H1 (cell line): ENCODE results near the gene SLC12A8.

Experiments
- BACH1 ChIP-seq: IDR thresholded peaks from 2 replicates; pipeline ENCODE4 v1.6.1; 2012; ENCODE audit warnings: low read length, improper control_type of control experiment
- CEBPB ChIP-seq: IDR thresholded peaks from 2 replicates; pipeline ENCODE4 v1.6.1; 2012; ENCODE audit warnings: low read depth, low read length
- CTCF ChIP-seq, 3 experiments: IDR thresholded peaks; 1 replicate in 2 of 3; 2 replicates in 1 of 3; pipeline versions ENCODE4 v1.5.1 to v1.6.1; 2011; ENCODE audit warnings: low read length in 3 of 3, mild to moderate bottlenecking in 3 of 3, inconsistent platforms in 2 of 3, low read depth in 1 of 3, moderate library complexity in 1 of 3; ENCODE audit not compliant: insufficient read depth in 1 of 3; ENCODE audit errors: control extremely low read depth in 1 of 3
- EGR1 ChIP-seq: IDR thresholded peaks from 2 replicates; pipeline ENCODE4 v1.6.1; 2011; ENCODE audit warnings: low read depth, low read length, borderline replicate concordance
- EZH2 ChIP-seq: fragments of 200-600 bp; sonication (generic); IDR thresholded peaks from 2 replicates; pipeline ENCODE4 v1.7.1; 2012; ENCODE audit warnings: low read depth, mild to moderate bottlenecking, moderate library complexity, low read length, inconsistent platforms; ENCODE audit not compliant: severe bottlenecking
- GABPA ChIP-seq: IDR thresholded peaks from 2 replicates; pipeline ENCODE4 v1.6.1; 2011; ENCODE audit warnings: mild to moderate bottlenecking, low read length, moderate library complexity, borderline replicate concordance; ENCODE audit not compliant: insufficient read depth
- JUND ChIP-seq: IDR thresholded peaks from 2 replicates; pipeline ENCODE4 v1.6.1; 2011; ENCODE audit warnings: mild to moderate bottlenecking, improper control_type of control experiment, low read length
- MAX ChIP-seq: IDR thresholded peaks from 2 replicates; pipeline ENCODE4 v1.6.1; 2012; ENCODE audit warnings: inconsistent platforms
- POLR2A ChIP-seq, 2 experiments: IDR thresholded peaks; 1 replicate in 1 of 2; 2 replicates in 1 of 2; pipeline ENCODE4 v1.6.1; 2011; ENCODE audit warnings: low read depth in 2 of 2, low read length in 2 of 2, mild to moderate bottlenecking in 2 of 2; ENCODE audit errors: control extremely low read depth in 1 of 2
- POLR2AphosphoS5 ChIP-seq: IDR thresholded peaks from 2 replicates; pipeline ENCODE4 v1.6.1; 2011; ENCODE audit warnings: low read depth, low read length
- RNF2 ChIP-seq: fragments of 200-900, 300-1000 bp; sonication (generic); IDR thresholded peaks from 2 replicates; pipeline ENCODE4 v1.7.1; 2016; ENCODE audit warnings: borderline replicate concordance, low read depth, mild to moderate bottlenecking, antibody characterized with exemption, low read length; ENCODE audit not compliant: poor library complexity, severe bottlenecking; ENCODE audit errors: missing control alignments
- SUZ12 ChIP-seq: fragments of 200-600 bp; sonication (generic); IDR thresholded peaks from 2 replicates; pipeline ENCODE4 v1.6.1; 2012; ENCODE audit warnings: mild to moderate bottlenecking, inconsistent platforms, low read length, moderate library complexity, mixed read lengths
- ZNF274 ChIP-seq: IDR thresholded peaks from 2 replicates; pipeline ENCODE4 v1.7.0; 2012; ENCODE audit warnings: low read length, borderline replicate concordance; ENCODE audit errors: extremely low read depth

- TF ChIP-seq EZH2 (no peak), GABPA (no peak), RNF2 (no peak), SUZ12 (no peak), CTCF (IDR thresholded peaks at IDR 0.05; ENCODE audit: control extremely low read depth in 1 of 3, insufficient read depth in 1 of 3, low read depth in 1 of 3, low read length in 3 of 3) (no peak), POLR2A (IDR thresholded peaks at IDR 0.05; ENCODE audit: control extremely low read depth in 1 of 2, low read depth in 2 of 2, low read length in 2 of 2) (no peak), POLR2AphosphoS5 (no peak), EGR1 (no peak), ZNF274 (no peak), BACH1 (no peak), CEBPB (no peak), MAX (no peak), JUND (no peak)
Measured at GRCh38 chr3:125110016-125110875, 102.3 kb downstream of the SLC12A8 start.
